HG02763 (cell line): Measurements from ENCODE around the gene TEX11.
"Not testable (repeated sequence)": the region's sequence is repeated elsewhere in the genome, so short reads cannot be mapped to it uniquely, and the experiment has no call there.

Experiments
- ATAC-seq: cut with Tn5 transposase; IDR thresholded peaks from one replicate; pipeline ENCODE4 v1.9.1; 2021; ENCODE audit warnings: mild to moderate bottlenecking, moderate library complexity; ENCODE audit not compliant: unreplicated experiment

TEX11 gene

GRCh38 chrX:70613295-70613694 is 295.2 kb downstream of the TEX11 start:
- ATAC-seq = no peak

GRCh38 chrX:70605352-70605751 is 303.2 kb downstream of the TEX11 start:
- ATAC-seq = no peak

GRCh38 chrX:70592091-70592490 is 316.4 kb downstream of the TEX11 start:
- no peak for ATAC-seq

- ATAC-seq = not testable (repeated sequence)
These were observed 321.4 kb downstream of the TEX11 start for GRCh38 chrX:70587158-70587557.

GRCh38 chrX:70577442-70577841 is 331.1 kb downstream of the TEX11 start:
- no peak for ATAC-seq

GRCh38 chrX:70569922-70570576 is 338.5 kb downstream of the TEX11 start:
- ATAC-seq = not testable (repeated sequence)

GRCh38 chrX:70554948-70555347 is 353.6 kb downstream of the TEX11 start:
- no peak for ATAC-seq

GRCh38 chrX:70554523-70554922 is 354.0 kb downstream of the TEX11 start:
- no peak for ATAC-seq

GRCh38 chrX:70554081-70554480 is 354.4 kb downstream of the TEX11 start:
- no peak for ATAC-seq

GRCh38 chrX:70553516-70553915 is 355.0 kb downstream of the TEX11 start:
- no peak for ATAC-seq

GRCh38 chrX:70552130-70552704 is 356.3 kb downstream of the TEX11 start:
- no peak for ATAC-seq

- no peak for ATAC-seq
These were observed 359.1 kb downstream of the TEX11 start for GRCh38 chrX:70549429-70549828.

- ATAC-seq = no peak
These were observed 373.3 kb downstream of the TEX11 start for GRCh38 chrX:70535198-70535597.

GRCh38 chrX:70527610-70528345 is 380.7 kb downstream of the TEX11 start:
- no peak for ATAC-seq

GRCh38 chrX:70527053-70527452 is 381.5 kb downstream of the TEX11 start:
- ATAC-seq = no peak

- ATAC-seq = no peak
These were observed 382.8 kb downstream of the TEX11 start for GRCh38 chrX:70525733-70526132.

- not testable (repeated sequence) for ATAC-seq
These were observed 392.8 kb downstream of the TEX11 start for GRCh38 chrX:70515692-70516091.

GRCh38 chrX:70515270-70515669 is 393.2 kb downstream of the TEX11 start:
- ATAC-seq = not testable (repeated sequence)

GRCh38 chrX:70509078-70509477 is 399.4 kb downstream of the TEX11 start:
- ATAC-seq = no peak

- no peak for ATAC-seq
These were observed 400.1 kb downstream of the TEX11 start for GRCh38 chrX:70508296-70508911.

- ATAC-seq = no peak
These were observed 403.1 kb downstream of the TEX11 start for GRCh38 chrX:70505451-70505841.
